NCI-H1694 treated with DMSO at 0.1 percent for 48 hours (cell line): ENCODE measurements around the gene NCOA7.
"Not testable (repeated sequence)": the region's sequence is repeated elsewhere in the genome, so short reads cannot be mapped to it uniquely, and the experiment has no call there.

Source experiments
- DNase-seq: peaks from one replicate; lab custom pipeline; 2025; lab: John Stamatoyannopoulos, UW

Gene NCOA7

DNA sequence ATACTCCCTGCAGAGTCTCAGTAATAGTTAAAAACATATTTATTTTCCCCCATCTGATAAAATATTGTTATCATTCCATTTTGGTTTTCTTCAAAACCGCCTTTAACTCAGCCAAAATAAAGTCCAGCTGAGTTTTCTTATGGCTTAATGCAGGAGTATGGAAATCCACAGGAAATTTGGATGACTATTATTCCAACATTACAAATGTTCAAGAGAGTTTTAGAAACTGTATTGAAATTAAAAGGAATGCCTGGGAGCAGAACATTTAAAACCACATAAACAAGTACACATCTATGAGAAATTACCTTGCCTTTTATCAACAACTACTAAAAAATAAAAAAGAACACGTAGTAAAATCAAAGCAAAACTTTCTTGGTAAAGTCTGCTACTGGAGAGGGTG lies 45.7 kb downstream of the NCOA7 start:
- no peak for DNase-seq

DNA sequence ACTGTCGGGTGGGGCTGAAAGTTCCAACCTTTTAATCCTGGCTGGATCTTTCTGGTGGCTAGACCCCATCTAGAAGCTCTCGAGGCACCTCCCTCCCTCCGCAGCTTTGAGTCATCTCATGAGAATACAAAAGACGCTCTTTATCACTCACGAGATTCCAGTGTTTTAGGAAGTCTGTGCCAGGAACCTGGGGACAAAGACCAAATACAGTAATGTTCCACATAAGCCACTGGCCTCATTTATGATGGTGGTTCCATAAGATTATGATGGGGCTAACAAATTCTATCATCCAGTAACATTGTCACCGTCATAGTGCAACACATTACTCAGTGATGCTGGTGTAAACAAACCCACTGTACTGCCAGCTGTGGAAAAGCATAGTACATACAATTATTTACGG lies 48.7 kb downstream of the NCOA7 start:
- no peak for DNase-seq

DNA sequence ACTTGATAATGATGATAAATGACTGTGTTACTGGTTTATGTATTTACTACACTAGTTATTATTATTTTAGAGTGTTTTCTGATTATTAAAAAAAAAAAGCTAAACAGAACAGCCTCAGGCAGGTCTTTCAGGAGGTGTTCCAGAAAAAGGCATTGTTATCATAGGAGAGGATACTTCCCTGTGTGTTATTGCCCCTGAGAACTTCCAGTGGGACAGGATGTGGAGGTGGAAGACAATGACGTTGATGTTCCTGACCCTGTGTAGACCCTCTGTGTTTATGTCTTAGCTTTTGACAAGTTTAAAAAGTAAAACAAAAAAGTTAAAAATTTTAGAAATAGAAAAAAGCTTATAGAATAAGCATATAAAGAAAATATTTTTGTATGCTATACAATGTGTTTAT lies 49.1 kb downstream of the NCOA7 start:
- no peak for DNase-seq

DNA sequence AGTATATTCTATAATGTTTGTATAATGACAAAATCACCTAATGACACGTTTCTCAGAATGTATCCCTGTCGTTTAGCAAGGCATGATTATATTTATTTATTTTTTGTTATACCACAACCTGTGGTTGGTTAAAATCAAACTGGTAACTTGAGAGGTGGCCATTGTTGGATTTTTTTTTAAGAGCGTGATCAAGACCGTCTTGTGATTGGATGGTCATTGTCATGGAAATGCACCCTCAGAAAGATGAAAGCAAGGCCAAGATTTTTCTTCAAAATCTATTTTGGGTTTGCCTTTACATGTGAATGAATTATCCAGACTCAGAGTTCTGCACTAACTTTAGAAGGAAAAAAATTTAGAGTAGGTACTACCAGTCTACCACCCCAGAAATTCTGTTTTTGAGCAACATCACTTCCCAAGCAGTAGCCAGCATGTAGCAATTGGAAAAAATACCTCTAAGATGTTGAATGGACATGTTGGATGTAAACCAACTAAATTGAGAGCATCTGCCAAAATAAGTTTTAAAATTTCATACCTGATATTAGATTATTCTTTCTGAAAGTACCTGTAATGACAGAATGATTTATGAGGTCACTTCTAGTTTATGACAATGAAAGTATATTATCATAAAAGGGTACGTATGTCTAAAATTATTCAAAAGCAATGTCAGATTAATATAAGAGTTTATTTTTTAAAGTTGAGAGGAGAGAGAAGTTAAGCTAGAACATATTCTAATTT lies 50.8 kb downstream of the NCOA7 start:
- no peak for DNase-seq

DNA sequence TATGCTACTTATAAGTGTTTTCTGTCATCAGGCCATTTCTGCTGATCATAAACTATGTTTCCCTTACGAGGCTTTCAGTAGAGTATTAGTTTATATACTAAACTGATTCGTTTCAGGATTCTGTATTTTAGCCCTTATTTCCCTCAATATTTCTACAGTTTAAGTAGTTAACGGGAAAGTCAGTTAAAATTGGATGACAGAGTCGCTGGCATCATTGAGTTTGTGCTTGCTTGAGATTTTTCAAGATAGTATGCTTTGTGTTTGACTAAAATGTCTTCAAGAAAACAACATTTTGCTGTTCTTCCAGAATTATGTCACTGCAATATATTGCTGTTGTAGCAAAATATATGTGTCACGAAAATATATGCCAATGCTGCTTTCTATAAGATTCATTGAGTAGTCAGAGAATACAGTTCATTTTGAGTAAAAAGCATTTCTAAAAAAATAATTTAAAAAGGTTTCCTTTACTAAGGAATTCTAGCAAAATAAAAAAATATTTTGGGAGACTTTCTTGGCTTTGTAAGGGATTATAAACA lies 51.4 kb downstream of the NCOA7 start:
- no peak for DNase-seq

DNA sequence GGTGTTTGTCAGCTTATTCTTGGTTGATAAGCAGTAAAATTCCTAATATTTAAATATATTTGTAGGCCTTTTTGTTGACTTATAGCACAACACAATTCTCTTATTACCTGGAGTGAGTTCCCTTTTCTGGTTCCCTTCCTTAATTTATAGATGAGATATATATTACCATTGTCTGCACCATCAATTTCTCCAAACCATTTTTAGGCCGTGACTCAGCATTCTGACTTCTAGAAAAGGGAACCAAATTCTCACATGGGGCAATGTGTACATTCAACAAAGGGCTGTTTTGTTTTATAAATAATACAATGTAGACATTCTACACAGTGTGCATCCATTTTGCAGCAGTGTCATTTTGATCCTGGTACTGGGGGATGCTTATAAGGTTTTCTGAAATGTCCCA lies 52.8 kb downstream of the NCOA7 start:
- DNase-seq, result no peak

DNA sequence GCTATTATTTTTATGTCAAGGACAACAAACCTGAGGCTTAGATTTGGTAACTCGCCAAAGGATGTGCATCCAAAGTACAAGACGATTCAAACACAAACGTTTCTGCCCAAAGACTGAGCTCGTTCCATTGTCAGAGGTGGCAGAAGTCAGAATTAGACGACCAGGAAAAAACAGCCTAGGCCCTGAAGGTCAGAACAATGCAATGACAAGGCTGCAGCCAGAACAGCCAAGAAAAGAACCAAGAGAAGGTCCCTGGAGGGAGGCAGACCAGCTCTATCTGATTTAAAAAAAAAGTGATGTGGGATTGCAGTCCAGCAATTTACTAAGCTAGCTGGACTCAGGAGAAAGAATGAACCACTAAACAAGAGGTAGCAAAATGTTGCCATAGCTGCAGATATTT lies 54.2 kb downstream of the NCOA7 start:
- DNase-seq, result no peak

DNA sequence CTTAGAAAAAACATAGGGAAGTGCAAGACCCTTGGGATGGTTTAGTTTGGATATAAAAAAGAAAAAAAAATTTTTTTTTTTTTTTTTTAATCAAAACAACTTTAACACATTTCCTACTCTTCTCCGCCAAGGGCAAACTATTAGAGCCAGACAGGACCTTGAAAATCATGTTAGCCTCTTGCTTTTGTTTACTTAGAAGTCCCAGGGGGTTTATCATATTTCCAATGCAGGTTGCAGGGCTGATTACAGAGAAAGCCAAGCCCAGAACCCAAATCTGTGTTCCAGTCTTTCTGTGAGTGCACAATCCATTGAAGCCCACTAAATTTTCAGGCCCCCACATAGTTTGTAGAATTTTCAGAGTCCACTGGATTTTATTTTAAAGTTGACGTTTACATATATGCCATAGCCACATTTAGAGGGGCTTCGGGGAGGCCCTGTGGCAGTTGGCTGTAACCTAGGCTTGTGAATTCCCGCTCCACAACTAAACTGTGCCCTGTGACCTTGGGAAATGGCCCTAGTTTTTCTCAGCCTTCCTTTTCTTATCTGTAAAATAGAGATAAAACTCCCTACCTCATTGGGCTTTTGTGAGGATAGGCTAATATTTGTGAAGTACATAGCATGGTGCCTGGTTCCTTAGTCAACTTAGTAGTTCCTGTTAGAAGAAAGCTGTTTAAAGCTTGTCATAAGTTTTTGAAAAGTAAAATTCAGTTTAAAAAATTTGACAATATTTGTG lies 55.7 kb downstream of the NCOA7 start:
- no peak for DNase-seq

DNA sequence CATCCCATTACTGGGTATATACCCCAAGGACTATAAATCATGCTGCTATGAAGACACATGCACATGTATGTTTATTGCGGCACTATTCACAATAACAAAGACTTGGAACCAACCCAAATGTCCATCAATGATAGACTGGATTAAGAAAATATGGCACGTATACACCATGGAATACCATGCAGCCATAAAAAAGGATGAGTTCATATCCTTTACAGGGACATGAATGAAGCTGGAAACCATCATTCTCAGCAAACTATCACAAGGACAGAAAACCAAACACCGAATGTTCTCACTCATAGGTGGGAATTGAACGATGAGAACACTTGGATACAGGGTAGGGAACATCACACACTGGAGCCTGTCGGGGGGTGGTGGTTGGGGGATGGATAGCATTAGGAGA lies 57.5 kb downstream of the NCOA7 start:
- DNase-seq, result not testable (repeated sequence)

DNA sequence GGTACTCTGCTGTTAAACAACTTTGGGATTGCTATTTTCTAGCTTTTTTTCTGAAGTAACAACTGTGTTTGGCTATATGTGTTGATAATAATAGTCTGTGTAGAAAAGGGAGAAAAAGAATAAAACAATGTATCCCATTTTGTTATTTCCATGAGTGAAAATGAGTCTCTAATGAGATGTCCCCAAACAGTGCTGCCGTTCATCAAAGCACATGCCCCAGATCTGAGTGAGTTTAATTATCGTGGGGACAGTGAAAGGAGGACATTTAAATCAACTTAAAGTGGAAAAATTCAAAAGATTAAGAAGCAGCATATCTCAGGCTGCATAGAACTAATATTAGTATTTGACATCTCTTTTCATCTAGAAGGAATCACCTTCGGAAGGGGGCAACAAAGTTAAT lies 59.6 kb downstream of the NCOA7 start:
- no peak for DNase-seq

DNA sequence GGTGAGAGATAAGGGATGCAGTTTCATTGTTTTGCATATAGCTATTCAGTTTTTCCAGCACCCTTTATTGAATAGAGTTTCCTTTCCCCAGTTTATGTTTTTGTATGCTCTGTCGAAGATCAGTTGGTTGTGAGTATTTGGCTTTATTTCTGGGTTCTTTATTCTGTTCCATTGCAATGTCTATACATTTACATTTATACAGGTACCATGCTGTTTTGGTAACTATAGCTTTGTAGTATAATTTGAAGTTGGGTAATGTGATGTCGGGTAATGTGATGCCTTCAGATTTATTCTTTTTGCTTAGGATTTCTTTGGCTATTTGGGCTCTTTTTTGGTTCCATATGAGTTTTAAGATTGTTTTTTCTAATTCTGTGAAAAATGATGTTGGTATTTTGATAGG lies 61.8 kb downstream of the NCOA7 start:
- DNase-seq, result no peak

DNA sequence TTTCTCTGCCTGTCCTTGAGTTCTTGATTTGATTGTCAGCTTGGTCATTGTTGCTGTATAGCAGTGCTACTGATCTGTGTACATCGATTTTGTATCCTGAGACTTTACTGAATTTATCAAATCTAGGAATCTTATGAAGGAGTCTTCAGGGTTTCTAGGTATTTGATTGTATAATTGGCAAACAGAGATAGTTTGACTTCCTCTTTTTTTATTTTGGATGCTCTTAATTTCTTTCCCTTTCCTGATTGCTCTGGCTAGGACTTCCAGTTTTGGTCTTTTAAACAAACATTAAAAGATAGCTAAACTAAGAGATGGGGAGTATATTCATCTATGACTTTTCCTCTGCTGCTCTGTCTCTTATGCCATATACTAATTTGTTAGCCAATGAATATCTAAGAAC lies 62.4 kb downstream of the NCOA7 start:
- DNase-seq, result no peak

DNA sequence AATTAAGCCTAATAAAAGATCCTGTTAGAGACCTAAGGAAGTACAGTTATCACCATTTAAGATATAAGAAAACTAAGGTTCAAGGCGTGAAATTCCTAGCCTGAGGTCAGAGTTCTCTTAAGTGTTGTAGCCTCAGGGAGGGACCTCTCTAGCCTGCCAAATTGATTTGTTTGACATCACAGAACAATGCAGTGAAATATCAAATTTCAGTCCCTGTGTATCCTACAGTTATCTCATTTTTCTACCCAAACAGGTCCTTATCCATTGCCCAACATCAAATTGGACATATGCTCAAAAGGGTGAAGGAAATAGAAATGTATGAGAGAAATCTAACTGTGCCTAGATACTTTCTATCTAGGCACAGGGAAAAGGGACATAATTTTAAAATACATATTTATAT lies 63.0 kb downstream of the NCOA7 start:
- DNase-seq, result no peak

DNA sequence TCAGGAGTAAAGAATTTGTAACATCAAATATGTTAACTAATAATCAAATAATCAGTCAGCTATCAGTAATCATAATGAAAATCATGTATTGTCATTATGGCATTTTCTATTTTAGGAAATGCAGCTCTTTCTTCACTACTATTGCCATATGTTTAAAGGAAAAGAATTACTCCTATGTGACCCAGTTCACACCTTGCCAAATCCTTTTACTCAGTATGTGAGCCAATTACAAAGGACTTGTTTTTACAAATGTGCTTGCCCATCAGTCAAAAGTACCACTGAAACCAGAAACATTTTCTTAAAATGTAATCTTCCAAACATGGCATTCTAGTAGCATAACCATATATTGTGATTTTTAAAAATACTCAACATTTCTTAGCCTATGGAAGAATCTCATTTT lies 63.6 kb downstream of the NCOA7 start:
- no peak for DNase-seq

DNA sequence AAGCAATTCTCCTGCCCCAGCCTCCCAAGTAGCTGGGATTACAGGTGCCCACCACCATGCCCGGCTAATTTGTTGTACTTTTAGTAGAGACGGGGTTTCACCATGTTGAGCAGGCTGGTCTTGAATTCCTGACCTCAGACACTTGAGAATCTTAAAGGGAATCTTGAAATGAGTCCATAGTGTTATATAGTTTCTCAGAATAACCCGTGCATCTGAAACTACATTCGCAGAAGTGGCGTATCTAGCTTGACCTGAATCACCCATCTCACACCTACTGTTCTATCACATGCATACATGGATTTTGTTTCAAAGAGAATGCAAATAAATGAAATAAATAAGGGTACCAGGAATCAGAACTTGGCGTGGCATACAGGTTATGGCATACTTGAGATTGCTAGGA lies 65.0 kb downstream of the NCOA7 start:
- no peak for DNase-seq

DNA sequence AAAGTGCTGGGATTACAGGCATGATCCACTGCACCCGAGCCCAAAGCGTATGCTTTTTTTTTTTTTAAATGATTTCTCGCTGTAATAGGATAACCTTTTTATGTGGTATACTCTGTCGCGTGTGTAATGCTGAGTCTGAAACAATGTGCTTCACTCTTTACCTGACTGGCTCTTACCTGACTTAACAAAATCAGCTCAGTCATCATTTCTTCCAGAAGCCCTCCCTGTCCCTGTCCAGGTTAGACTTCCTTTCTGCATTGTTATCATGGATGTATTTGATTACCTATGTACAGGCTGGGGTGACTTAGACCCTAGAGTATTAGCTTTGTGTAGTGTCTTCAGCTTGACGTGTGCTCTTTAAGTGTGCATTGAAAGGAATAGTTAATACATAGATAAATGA lies 67.1 kb downstream of the NCOA7 start:
- no peak for DNase-seq

DNA sequence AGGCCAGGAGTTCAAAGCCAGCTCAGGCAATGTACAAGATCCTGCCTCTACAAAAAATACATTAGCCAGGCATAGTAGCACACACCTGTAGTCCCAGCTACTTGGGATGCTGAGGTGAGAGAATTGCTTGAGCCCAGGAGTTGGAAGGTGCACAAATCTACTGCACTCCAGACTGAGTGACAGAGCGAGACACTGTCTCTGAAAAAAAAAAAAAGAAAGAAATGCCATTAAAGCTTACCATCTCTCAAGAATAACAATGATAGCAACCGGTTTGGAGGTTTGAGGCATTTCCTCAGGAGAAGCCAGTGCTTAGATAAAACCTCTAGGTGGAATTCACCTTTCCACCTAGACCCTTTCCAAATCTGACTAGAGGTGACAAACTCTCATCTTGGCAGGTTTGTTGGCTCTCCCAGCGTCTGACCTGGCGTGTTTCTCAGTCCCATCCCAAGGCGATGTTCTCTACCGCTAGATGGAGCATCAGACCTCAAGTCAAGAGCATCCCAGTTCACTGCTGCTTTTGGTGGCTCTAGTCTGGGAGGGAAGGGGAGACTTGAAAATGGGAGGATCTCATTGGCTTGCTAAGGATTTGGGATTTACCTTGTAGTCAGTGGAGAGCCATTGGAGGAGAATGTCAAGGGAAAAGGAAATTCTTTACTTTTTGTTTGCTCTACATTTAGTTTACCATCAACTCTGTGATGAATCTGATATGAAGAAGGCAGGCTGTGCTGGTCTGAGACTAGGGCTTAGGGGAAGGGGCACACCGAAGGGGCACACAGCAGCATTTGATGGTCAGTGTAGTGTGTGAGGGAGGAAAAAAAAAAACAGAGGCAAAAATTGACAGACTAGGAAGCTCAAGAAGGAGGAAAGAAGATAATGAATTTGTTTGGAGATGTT lies 67.9 kb downstream of the NCOA7 start:
- DNase-seq, result peak; percentile 31

DNA sequence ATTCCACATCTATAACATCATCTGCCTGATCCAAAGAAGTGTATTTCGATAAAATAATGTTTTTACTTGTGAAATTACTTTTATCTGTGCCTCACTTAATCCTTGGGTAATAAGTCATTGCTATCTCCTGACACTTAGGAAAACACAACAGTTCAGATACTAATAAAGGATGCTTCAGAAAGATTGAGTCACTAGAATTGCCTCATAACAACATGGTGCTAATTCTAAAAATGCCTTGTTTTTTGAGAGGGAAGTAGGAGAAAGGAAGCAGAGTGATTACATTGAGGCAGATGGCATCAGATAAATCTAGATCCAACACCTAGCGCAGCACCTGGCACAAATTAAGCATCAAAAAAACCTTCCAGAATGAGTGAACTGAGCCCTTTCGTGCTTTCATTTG lies 69.0 kb downstream of the NCOA7 start:
- no peak for DNase-seq

DNA sequence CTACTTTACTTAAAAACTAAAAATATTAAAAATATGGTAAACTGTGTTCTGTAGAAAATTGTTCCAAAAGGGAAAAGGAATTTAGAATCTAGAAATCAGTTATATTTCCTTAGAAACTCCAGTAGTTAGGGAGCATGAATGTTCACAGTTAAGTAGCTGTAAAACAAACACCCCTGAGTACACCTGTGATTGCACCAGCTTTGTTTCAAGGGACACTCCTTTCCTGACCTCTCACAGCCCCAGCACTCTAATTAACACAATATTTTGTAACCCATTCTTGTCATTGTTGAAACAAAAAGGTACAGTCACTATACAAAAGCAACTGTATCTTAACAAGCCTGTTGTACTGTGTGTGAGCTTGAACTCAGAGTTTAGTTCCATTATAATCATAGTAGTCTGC lies 72.3 kb downstream of the NCOA7 start:
- no peak for DNase-seq

DNA sequence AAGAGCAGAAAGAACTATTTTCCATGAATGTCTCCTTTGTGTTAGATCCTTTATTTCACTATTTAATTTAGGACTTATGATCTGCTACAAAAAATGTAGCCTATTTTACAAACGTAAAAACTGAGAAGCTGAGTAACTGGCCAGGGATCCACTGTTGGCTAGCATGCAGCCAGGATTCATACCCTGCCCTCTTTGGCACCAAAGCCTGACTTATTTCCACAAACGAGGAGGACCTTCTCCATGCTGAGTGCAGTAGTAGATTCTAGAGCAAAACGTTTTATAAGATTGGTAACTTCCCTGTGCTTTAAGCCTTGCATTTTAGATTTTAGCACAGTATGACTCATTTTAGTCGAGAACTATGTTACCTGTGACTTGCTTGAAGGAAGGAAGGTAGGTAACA lies 74.3 kb downstream of the NCOA7 start:
- DNase-seq, result no peak

DNA sequence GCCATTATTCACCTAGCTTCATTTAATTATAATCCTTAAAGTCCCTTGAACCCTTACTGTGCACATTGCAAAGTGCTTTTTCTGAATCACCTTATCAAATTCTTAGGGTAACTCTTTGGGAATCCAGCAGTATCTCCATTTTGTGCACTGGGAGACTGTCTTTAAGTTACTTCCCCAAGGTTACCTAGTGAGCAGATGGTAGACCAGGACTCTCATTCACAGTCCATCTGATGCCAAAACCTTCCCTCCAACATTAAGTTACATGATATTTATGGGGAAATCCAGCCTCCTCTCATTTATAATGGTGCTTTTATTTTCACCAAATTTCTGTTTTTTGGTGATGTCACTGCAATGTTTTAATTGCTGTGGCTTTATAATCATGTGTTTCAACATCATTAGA lies 75.7 kb downstream of the NCOA7 start:
- peak; percentile 21 for DNase-seq

DNA sequence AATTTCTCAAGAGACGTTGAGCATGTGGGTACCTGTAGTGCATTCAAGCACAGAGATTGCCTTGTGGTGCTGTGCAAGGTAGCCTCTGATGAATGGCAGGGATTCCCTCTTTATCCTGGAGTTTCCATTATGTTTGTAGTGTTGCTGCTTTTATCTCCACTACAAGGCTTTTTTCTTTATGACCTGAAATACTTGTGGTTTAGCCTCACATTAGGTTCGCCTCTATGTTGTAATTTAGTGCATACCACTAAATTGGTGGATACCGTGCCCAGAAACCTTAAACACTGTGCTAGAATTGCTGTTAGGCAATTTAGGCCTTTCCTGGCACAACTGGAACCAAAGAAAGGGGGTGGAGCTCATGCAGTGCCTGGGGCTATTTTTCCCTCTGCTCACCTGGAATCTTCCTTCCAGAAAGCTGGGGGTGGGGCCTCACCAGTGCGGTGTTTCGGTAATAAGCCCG lies 76.8 kb downstream of the NCOA7 start:
- DNase-seq, result no peak

DNA sequence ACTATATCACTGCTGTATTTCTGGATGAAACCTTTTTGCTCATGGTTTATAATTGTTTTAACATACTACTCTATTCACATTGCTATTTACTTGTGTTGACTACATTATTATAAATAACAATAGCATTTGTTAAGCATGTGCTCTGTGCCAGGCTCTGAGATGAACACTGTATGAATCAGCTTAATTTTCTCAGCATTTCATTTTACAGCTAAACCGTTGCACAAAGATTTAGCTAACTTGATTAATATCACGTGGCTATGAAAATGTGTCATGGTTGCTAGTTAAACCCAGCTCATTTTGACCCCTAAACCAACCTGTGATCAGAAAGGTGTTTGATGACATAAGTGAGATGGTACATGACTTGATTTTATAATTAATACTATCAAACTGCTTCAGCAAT lies 77.5 kb downstream of the NCOA7 start:
- no peak for DNase-seq
